ENCODE results near the gene PGAM5.
"Not testable (repeated sequence)": the region's sequence is repeated elsewhere in the genome, so short reads cannot be mapped to it uniquely, and the experiment has no call there.

The PGAM5 gene

GRCh38 chr12:132723764-132724140, 13.1 kb downstream of the PGAM5 start:
- no peak for DNase-seq

- no peak for DNase-seq
Observed at GRCh38 chr12:132724506-132725241, 14.0 kb downstream of the PGAM5 start.

GRCh38 chr12:132726386-132726785, 15.7 kb downstream of the PGAM5 start:
- no peak for DNase-seq

- no peak for DNase-seq
Observed at GRCh38 chr12:132727091-132727794, 16.6 kb downstream of the PGAM5 start.

- no peak for DNase-seq
Observed at GRCh38 chr12:132728502-132728901, 17.9 kb downstream of the PGAM5 start.

- DNase-seq: no peak
Observed at GRCh38 chr12:132729541-132730320, 19.1 kb downstream of the PGAM5 start.

GRCh38 chr12:132730353-132730752, 19.7 kb downstream of the PGAM5 start:
- no peak for DNase-seq

GRCh38 chr12:132731574-132731973, 20.9 kb downstream of the PGAM5 start:
- DNase-seq: no peak

GRCh38 chr12:132734206-132734605, 23.6 kb downstream of the PGAM5 start:
- DNase-seq: no peak

- DNase-seq: no peak
Observed at GRCh38 chr12:132735496-132735895, 24.9 kb downstream of the PGAM5 start.

GRCh38 chr12:132736378-132736777, 25.7 kb downstream of the PGAM5 start:
- DNase-seq: no peak

GRCh38 chr12:132736913-132737312, 26.3 kb downstream of the PGAM5 start:
- DNase-seq: no peak

- DNase-seq: no peak
Observed at GRCh38 chr12:132739600-132740312, 29.1 kb downstream of the PGAM5 start.

- DNase-seq: no peak
Observed at GRCh38 chr12:132740313-132740646, 29.6 kb downstream of the PGAM5 start.

- no peak for DNase-seq
Observed at GRCh38 chr12:132740652-132741051, 30.0 kb downstream of the PGAM5 start.

GRCh38 chr12:132741620-132742019, 31.0 kb downstream of the PGAM5 start:
- DNase-seq: no peak

GRCh38 chr12:132743831-132744230, 33.2 kb downstream of the PGAM5 start:
- no peak for DNase-seq

- DNase-seq: no peak
Observed at GRCh38 chr12:132746613-132747012, 36.0 kb downstream of the PGAM5 start.

- no peak for DNase-seq
Observed at GRCh38 chr12:132747395-132747794, 36.8 kb downstream of the PGAM5 start.

- no peak for DNase-seq
Observed at GRCh38 chr12:132747896-132748295, 37.3 kb downstream of the PGAM5 start.

GRCh38 chr12:132748319-132748718, 37.7 kb downstream of the PGAM5 start:
- no peak for DNase-seq

- DNase-seq: not testable (repeated sequence)
Observed at GRCh38 chr12:132753670-132754069, 43.0 kb downstream of the PGAM5 start.
